ENCODE data around the gene CDH5.

DNA sequence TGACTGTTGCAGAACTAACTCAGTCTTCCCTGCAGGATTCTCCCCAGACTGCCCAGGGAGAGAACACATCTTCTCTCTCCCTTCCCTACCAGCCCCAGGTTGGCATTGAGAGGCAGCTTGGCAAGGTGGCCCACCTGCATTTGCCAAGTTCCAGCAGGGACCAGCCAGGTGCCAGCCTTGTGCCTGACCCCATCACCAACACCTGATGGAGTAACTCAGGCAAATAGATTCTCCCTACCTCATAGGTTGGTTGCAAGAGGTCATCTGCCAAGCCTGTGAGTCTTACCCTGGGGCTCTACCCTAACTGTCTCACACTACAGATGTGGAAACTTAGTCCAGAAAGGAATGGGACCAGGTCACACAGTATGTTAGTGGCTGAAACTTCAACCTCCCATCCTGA is 81.0 kb downstream of the CDH5 start:
- TF ChIP-seq EZH2 (IDR thresholded peaks at IDR 0.05; ENCODE audit: insufficient read depth, poor library complexity, severe bottlenecking) (no peak), EZH2phosphoT487 (IDR thresholded peaks at IDR 0.05; ENCODE audit: insufficient read depth, low read depth) (no peak)
